Loucy (cell line): ENCODE measurements around the gene SLC1A1.

Source experiments
- CTCF ChIP-seq: fragments of 200-600 bp; sonication (generic); conservative IDR thresholded peaks from 2 replicates; pipeline ENCODE4 v1.5.1; 2014; ENCODE audit warnings: mild to moderate bottlenecking, antibody characterized with exemption, low read length
- EZH2phosphoT487 ChIP-seq: fragments of 200-600 bp; IDR thresholded peaks from 2 replicates; pipeline ENCODE4 v1.6.1; 2018; ENCODE audit warnings: antibody characterized with exemption, mild to moderate bottlenecking, moderate library complexity, borderline replicate concordance

GRCh38 chr9:4590430-4591122 is 100.3 kb downstream of the SLC1A1 start:
- TF ChIP-seq CTCF = no peak
- no peak for TF ChIP-seq EZH2phosphoT487
